ENCODE data around the gene TTLL5. TPM values are rescaled to one million over a fixed set of nuclear protein-coding genes. Genes with fewer than 3 reads are reported as not detected.

The TTLL5 gene
- total and polyA plus RNA-seq, 2 of the 13 experiments (the other 11 are each of a cell fraction or from before 2014, with no cell fraction given): 11.8 to 18.8 TPM

DNA sequence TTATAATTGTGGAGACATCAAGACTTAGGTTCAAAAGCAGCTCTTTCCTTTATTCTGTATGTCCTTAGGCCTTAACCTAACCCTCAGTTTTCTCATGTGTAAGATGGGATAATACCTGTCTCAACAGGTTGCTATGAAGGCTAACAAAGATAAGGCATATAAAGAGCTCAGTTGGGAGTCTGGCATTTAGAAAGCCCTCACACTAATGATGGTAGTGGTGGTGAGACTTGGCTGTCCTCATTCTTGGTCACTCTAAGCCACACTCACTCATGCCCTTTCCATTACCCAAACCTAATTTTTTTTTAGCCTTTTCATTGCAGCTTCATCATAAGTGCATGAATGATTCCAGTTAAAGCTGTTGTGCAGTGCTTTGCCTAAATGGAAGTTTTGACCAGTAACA is 183.4 kb downstream of the TTLL5 start:
- H3K4me3 ChIP-seq (replicated peaks in 1 of 3; ENCODE audit: insufficient read depth in 1 of 3, low read depth in 2 of 3, low read length in 3 of 3): no peak overlapping the region
- no peaks in the 10 kb centered on the region for H3K4me1 ChIP-seq (ENCODE audit: insufficient read depth, low read length)
- TF ChIP-seq SRSF9 (IDR thresholded peaks at IDR 0.05; ENCODE audit: borderline replicate concordance, insufficient read depth, low read depth, low read length, poor library complexity, severe bottlenecking) (no peak), HINFP (CRISPR knock-in tag; IDR thresholded peaks at IDR 0.05; ENCODE audit: low read depth) (no peak), ATF3 (CRISPR knock-in tag; IDR thresholded peaks at IDR 0.05) (no peak), DMAP1 (CRISPR knock-in tag; IDR thresholded peaks at IDR 0.05) (no peak), ZSCAN22 (CRISPR knock-in tag; IDR thresholded peaks at IDR 0.05) (no peak), ZMAT3 (CRISPR knock-in tag; conservative IDR thresholded peaks at IDR 0.05) (no peak), FOXA3 (CRISPR knock-in tag; IDR thresholded peaks at IDR 0.05) (no peak), SRSF4 (IDR thresholded peaks at IDR 0.05; ENCODE audit: low read depth, low read length, poor library complexity, severe bottlenecking) (no peak), ATF6 (CRISPR knock-in tag; conservative IDR thresholded peaks at IDR 0.05) (no peak), ZNF207 (IDR thresholded peaks at IDR 0.05; ENCODE audit: borderline replicate concordance) (no peak), ZNF749 (CRISPR knock-in tag; IDR thresholded peaks at IDR 0.05; ENCODE audit: borderline replicate concordance) (no peak), EED (CRISPR knock-in tag; IDR thresholded peaks at IDR 0.05) (no peak), ZNF777 (CRISPR knock-in tag; IDR thresholded peaks at IDR 0.05) (no peak), GABPB1 (CRISPR knock-in tag; IDR thresholded peaks at IDR 0.05) (no peak), ZNF710 (CRISPR knock-in tag; IDR thresholded peaks at IDR 0.05; ENCODE audit: borderline replicate concordance) (no peak), ZNF335 (CRISPR knock-in tag; IDR thresholded peaks at IDR 0.05) (no peak), ZGPAT (CRISPR knock-in tag; IDR thresholded peaks at IDR 0.05) (no peak)
- TF ChIP-seq, protein P1, sequence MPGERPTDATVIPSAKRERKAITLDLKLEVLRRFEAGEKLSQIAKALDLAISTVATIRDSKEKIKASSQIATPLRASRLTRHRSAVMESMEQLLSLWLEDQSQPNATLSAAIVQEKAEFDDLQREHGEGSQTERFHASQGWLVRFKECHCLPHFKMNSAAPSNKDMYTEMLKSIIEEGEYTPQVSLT (CRISPR knock-in tag; IDR thresholded peaks at IDR 0.05; ENCODE audit: borderline replicate concordance, low read depth): no peak
- no peak for DNase-seq (ENCODE audit: low spot score)
- H3K27me3 ChIP-seq (ENCODE audit: control insufficient read depth in 1 of 2, insufficient read depth in 2 of 2, low read length in 2 of 2): no peaks in the 10 kb centered on the region
- POLR2A ChIA-PET: no interaction called here
- H3K9ac ChIP-seq (ENCODE audit: insufficient read depth, low read depth, low read length): no peak overlapping the region
- no peaks in the 10 kb centered on the region for H3K79me2 ChIP-seq (ENCODE audit: insufficient read depth, low read length)
- H4K20me1 ChIP-seq (ENCODE audit: insufficient read depth, low read length): no peaks in the 10 kb centered on the region
- in situ Hi-C loops (cut with HindIII; ENCODE audit: extremely low pct_ligation_motif_present, low pct_unique_long_range_greater_than_20kb): no loop called here
- no peak overlapping the region for H3K27ac ChIP-seq (ENCODE audit: extremely low read length, insufficient read depth, low read length)
- H2AFZ ChIP-seq (ENCODE audit: low read length): no peak overlapping the region
- CTCF ChIA-PET (ENCODE audit: low intra/inter-chr PET ratio, low total read pairs): no interaction called here
- ATAC-seq: no peak
- intact Hi-C loops (cut with micrococcal nuclease; ENCODE audit: unreplicated experiment): no loop called here
- no TSS peak for BruUV-seq (replicated peaks)
- no peaks in the 10 kb centered on the region for H3K9me3 ChIP-seq (ENCODE audit: low read length)
- H3K4me2 ChIP-seq (ENCODE audit: low read depth, low read length): no peak overlapping the region
- no peaks in the 10 kb centered on the region; a peak in 2 of 5 replicates for H3K36me3 ChIP-seq (replicated peaks in 1 of 2; ENCODE audit: control insufficient read depth in 1 of 2, insufficient read depth in 2 of 2, low read length in 2 of 2)
- no peak for FAIRE-seq
